Gastrocnemius medialis (tissue), 4 donors: ENCODE measurements around the gene NPAS2. TPM values are rescaled to one million over a fixed set of nuclear protein-coding genes. Genes with fewer than 3 reads are reported as not detected.

Experiments
- ATAC-seq, 2 donors: fragments of 150-250 bp; one replicate each; pipeline ENCODE4 v1.9.1; 2016
- DNase-seq, 2 donors: peaks; one replicate each; pipeline ENCODE4 v3.0.0-alpha.2; 2019
- H3K27ac ChIP-seq, 4 donors: fragments of 200-600 bp; sonication (generic); 1 replicate in 1 of 4; 2 replicates in 3 of 4; pipeline ENCODE4 v1.5.1; 2016 to 2018; ENCODE audit warnings: mild to moderate bottlenecking in 2 of 4, moderate library complexity in 1 of 4
- H3K27me3 ChIP-seq, 3 donors: fragments of 200-600 bp; sonication (generic) in 2 of 3; 1 replicate in 1 of 3; 2 replicates in 2 of 3; pipeline versions ENCODE4 v1.5.1 to v1.6.0; 2016 to 2019; ENCODE audit warnings: mild to moderate bottlenecking in 1 of 3, moderate library complexity in 1 of 3
- H3K36me3 ChIP-seq, 2 donors: fragments of 200-600 bp; sonication (generic) in 1 of 2; one replicate each; pipeline ENCODE4 v1.5.1; 2017 to 2018
- H3K4me1 ChIP-seq, 2 donors: fragments of 200-600 bp; sonication (generic) in 1 of 2; one replicate each; pipeline ENCODE4 v1.5.1; 2016 to 2017; ENCODE audit warnings: mild to moderate bottlenecking in 2 of 2
- H3K4me3 ChIP-seq, 4 donors: fragments of 200-600 bp; sonication (generic) in 3 of 4; 1 replicate in 1 of 4; 2 replicates in 3 of 4; pipeline ENCODE4 v1.5.1; 2016 to 2019; ENCODE audit warnings: mild to moderate bottlenecking in 2 of 4
- H3K9me3 ChIP-seq, 3 donors: fragments of 200-600 bp; sonication (generic) in 2 of 3; 1 replicate in 1 of 3; 2 replicates in 2 of 3; pipeline ENCODE4 v1.5.1; 2016 to 2019
- POLR2A ChIP-seq, 2 donors: fragments of 450-650 bp; IDR thresholded peaks; one replicate each; pipeline ENCODE4 v1.6.1; 2017; ENCODE audit warnings: antibody characterized with exemption in 2 of 2, mild to moderate bottlenecking in 2 of 2, moderate library complexity in 2 of 2
- in situ Hi-C, 4 donors: fragments of 200-750 bp; cut with MboI; loops; one replicate each; pipeline versions ENCODE4 v1.15.0 to v1.8.0; 2017; ENCODE audit warnings: low sequenced_read_pairs in 4 of 4
- intact Hi-C: fragments of 100-400 bp; cut with DNase I; formaldehyde crosslinking; loops from one replicate; pipeline ENCODE4 v1.15.1; 2023; ENCODE audit warnings: low total_unique reads
- total RNA-seq, 4 donors: library from RNA; depleted of rRNA; stranded (reverse); fragments of >200 nt; gene quantifications; one replicate each; pipeline versions ENCODE4 v1.1.0 to v1.2.3, GENCODE V29; 2016
- TF ChIP-seq, protein P1 (sequence below), 5 experiments: fragments of 450-650 bp in 3 of 5; fragments of 200-600 bp in 2 of 5; sonication (generic) in 2 of 5; IDR thresholded peaks in 4 of 5; conservative IDR thresholded peaks in 1 of 5; 1 replicate in 4 of 5; 2 replicates in 1 of 5; pipeline ENCODE4 v1.5.1; 2016 to 2019; ENCODE audit warnings: antibody characterized with exemption in 5 of 5, mild to moderate bottlenecking in 3 of 5, moderate library complexity in 3 of 5

The NPAS2 gene
- total RNA-seq, 4 donors from 2014 or later, result 11.4 to 48.2 (median 36.6) TPM

DNA sequence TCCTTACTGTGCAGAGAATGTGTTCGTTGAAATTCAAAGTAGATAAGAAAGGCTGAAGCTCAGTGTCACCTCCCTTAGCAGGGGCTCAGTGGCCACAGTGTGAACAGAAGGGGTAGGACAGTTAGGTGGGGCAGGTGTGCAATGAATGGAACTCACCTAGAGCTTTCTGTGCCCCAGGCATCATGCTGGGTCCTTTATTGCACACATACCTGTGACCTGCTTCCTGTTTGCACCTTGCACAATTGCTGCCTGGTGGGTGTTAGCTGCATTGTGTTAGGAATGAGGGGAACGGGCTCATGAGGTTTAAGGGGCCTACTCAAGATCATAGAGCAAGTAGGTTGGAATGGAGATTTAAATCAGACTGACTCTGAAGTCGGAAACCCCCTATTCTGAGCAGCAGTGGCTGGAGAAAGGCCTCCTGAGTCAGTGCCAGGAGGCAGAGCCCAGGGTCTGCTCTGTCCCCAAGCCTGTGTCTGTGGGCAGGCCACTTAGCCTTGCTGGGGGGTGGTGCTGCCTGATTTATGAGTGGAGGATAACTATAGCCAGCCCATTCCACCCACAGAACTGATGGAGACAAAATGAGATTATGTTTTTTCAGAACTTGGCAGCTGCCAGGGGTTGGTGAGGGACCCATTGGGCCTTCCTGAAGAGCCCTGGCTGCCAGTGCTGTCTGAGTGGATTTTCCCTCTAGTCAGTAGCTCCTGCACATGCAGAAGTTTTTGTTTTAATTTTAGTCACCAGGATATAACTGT, 76.2 kb downstream of the NPAS2 start:
- Histone ChIP-seq H3K9me3 (no peaks in the 10 kb centered on the region), H3K27ac (no peak overlapping the region), H3K4me1 (no peaks in the 10 kb centered on the region), H3K27me3 (no peaks in the 10 kb centered on the region), H3K36me3 (no peaks in the 10 kb centered on the region), H3K4me3 (no peak overlapping the region)
- intact Hi-C loops, result no loop called here
- DNase-seq (no peak), ATAC-seq (no peak)
- TF ChIP-seq, protein P1, sequence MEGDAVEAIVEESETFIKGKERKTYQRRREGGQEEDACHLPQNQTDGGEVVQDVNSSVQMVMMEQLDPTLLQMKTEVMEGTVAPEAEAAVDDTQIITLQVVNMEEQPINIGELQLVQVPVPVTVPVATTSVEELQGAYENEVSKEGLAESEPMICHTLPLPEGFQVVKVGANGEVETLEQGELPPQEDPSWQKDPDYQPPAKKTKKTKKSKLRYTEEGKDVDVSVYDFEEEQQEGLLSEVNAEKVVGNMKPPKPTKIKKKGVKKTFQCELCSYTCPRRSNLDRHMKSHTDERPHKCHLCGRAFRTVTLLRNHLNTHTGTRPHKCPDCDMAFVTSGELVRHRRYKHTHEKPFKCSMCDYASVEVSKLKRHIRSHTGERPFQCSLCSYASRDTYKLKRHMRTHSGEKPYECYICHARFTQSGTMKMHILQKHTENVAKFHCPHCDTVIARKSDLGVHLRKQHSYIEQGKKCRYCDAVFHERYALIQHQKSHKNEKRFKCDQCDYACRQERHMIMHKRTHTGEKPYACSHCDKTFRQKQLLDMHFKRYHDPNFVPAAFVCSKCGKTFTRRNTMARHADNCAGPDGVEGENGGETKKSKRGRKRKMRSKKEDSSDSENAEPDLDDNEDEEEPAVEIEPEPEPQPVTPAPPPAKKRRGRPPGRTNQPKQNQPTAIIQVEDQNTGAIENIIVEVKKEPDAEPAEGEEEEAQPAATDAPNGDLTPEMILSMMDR (IDR thresholded peaks at IDR 0.05 in 4 of 5, conservative IDR thresholded peaks at IDR 0.05 in 1 of 5), result no peak
- no peak for TF ChIP-seq POLR2A (IDR thresholded peaks at IDR 0.05)
- in situ Hi-C loops, result no loop called here

DNA sequence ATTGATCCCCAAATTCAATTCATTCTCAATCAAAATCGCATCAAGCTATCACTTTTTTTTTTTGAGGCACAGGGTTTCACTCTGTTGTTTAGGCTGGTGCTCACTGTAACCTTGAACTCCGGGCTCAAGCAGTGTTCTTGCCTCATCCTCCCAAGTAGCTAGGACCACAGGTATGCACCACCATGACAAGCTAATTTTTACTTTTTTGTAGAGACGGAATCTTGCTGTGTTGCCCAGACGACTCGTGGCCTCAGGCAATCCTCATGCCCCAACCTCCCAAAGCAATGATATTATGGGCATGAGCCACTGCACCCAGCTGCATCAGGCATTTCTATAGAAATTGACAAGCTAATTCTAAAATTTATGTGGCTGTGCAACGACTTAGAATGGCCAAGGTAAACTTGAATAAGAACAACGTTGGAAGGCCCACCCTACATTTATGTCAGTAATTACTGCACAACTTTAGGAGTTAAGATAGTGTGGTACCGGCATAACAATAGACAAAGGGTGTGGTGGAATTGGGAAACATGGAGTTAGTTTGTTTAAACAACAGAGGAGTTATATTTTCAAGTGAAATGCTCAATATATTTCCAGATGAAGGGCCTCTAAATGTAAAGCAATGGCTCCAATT, 78.2 kb downstream of the NPAS2 start:
- Histone ChIP-seq H3K36me3 (no peaks in the 10 kb centered on the region), H3K27me3 (no peaks in the 10 kb centered on the region), H3K9me3 (no peaks in the 10 kb centered on the region), H3K4me1 (no peaks in the 10 kb centered on the region), H3K27ac (no peak overlapping the region), H3K4me3 (no peak overlapping the region)
- DNase-seq (no peak), ATAC-seq (no peak)
- no peak for TF ChIP-seq POLR2A (IDR thresholded peaks at IDR 0.05)
- TF ChIP-seq, protein P1 (IDR thresholded peaks at IDR 0.05 in 4 of 5, conservative IDR thresholded peaks at IDR 0.05 in 1 of 5), result no peak
- in situ Hi-C loops (no loop called here), intact Hi-C loops (no loop called here)

DNA sequence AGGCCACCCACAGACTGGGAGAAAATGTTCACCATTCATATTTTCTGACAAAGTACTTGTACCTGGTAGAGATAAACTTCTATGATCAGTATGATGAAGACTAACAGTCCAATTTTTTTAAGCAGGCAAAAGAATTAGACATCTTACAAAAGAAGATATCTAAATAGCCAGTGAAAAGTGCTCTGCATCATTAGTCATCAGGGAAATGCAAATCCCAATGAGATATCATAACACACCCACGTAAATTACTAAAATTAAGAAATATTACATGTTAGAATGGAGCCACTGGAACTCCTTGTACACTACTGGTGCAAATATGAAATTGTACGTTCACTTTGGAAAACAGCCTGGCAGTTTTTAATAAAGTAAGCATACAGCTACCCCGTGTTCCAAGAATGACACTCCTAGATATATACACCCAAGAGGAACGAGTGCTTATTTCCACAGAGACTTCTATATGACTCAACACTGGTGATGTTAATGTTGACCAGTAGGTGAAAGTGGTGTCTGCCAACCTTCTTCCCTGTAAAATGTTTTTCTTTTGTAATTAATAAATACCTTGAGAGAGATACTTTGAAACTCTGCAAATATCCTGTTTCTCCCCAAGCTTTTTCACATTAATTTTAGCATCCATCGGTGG, 80.3 kb downstream of the NPAS2 start:
- in situ Hi-C loops (no loop called here), intact Hi-C loops (no loop called here)
- H3K4me3 ChIP-seq, result no peak overlapping the region
- ATAC-seq (no peak), DNase-seq (no peak)
- no peaks in the 10 kb centered on the region for H3K36me3 ChIP-seq
- H3K4me1 ChIP-seq, result no peaks in the 10 kb centered on the region
- H3K27me3 ChIP-seq, result no peaks in the 10 kb centered on the region
- TF ChIP-seq, protein P1 (IDR thresholded peaks at IDR 0.05 in 4 of 5, conservative IDR thresholded peaks at IDR 0.05 in 1 of 5), result no peak
- no peak for TF ChIP-seq POLR2A (IDR thresholded peaks at IDR 0.05)
- H3K9me3 ChIP-seq, result no peaks in the 10 kb centered on the region
- H3K27ac ChIP-seq, result no peak overlapping the region

DNA sequence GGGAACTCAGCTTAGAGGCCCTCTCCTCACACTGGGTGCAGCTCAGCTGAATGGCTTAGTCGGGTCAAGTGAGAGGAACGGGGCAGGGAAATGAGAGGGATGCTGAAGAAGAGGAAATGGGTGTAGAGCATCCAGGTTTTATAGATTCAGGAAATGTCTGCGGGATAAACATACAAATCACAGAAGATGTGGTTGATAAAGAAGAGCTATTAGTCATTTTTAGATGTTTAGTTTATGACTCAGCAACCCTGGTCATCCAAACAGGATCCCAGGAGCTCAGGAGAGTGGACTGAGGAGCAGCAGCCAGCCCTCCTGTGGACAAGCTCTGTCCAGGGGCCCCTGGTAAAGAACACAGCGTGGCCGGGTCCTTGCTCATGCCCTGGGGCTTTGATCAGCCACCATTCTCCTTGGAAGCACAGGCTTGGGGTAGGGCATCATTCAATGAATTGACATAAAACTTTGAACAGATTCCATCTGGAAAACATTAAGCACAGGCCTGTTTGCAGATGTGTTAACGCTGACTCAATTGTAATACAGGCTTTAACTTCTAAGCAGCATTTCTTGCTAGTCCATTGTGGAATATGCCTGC, 83.0 kb downstream of the NPAS2 start:
- Histone ChIP-seq H3K27me3 (no peaks in the 10 kb centered on the region), H3K27ac (no peak overlapping the region), H3K4me1 (no peaks in the 10 kb centered on the region), H3K4me3 (no peak overlapping the region), H3K36me3 (no peaks in the 10 kb centered on the region), H3K9me3 (no peaks in the 10 kb centered on the region)
- in situ Hi-C loops, result no loop called here
- ATAC-seq (peak in 1 of 2 donors; percentile 45), DNase-seq (no peak)
- intact Hi-C loops, result no loop called here
- TF ChIP-seq POLR2A (IDR thresholded peaks at IDR 0.05), result no peak
- TF ChIP-seq, protein P1 (IDR thresholded peaks at IDR 0.05 in 4 of 5, conservative IDR thresholded peaks at IDR 0.05 in 1 of 5), result no peak
